ENCODE results near the gene CCDC181.
"Not testable (repeated sequence)": the region's sequence is repeated elsewhere in the genome, so short reads cannot be mapped to it uniquely, and the experiment has no call there.

CCDC181 gene

DNA sequence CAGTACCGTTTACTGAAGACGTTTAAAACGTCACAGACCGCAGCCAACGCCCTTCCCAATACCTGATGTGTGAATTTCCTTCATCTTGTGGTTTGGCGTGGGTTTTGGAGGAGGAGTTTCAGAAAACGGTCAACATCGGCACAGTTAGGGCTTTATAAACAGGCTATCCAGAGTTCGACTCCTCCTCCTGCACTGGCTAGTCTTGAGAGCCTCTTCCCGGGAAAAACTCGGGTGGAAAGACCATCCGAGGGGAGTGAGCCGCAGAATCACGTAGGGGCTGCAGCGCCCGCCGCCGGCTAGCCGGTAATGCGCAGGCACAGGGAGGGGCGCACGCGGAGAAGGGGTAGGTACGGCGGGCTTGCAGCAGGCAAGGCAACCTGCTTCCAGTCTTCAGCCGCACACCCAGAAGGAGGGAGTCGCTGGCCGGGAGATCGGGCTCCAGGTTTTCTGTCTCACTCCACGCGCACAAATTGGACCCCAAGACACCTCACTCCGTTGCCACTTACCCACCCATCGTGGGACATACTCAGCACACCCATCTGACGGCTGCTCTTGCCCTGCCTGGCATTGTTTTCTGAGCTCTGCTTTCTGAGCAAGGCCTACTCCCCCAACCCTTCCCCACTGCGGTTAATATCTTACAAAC is 33.0 kb upstream of the CCDC181 start:
- peak overlapping the region; percentile 54 for H3K4me3 ChIP-seq (ENCODE audit: low read depth, low read length)

DNA sequence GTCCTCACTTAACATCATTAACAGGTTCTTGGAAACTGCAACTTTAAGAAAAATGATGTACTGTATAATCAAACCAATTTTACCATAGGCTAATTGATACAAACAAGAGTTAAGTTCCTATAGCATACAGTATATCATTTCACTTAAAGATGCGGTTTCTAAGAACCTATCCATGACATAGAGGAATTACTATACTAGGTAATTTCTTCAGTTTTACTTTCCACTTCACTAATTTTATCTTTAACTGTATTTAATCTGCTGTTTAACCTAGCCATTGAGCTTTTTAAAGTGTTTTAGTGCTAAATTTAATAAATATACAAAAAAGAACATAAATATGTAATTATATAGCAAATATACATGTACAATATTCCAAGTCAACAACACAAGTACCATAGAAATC is 30.2 kb upstream of the CCDC181 start:
- peaks cover 11% of the 10 kb centered on the region for H3K9me3 ChIP-seq (ENCODE audit: control insufficient read depth, insufficient read depth, low read length)
- H3K36me3 ChIP-seq (ENCODE audit: control insufficient read depth, insufficient read depth, low read length) = no peaks in the 10 kb centered on the region
- no peak overlapping the region for H3K4me3 ChIP-seq (ENCODE audit: low read depth, low read length)
- no peaks in the 10 kb centered on the region for H3K27me3 ChIP-seq (ENCODE audit: control insufficient read depth, insufficient read depth, low read length)
- H3K4me1 ChIP-seq (ENCODE audit: control insufficient read depth, insufficient read depth, low read length) = peaks cover 8% of the 10 kb centered on the region; the same call in 1 of the 2 replicates
- no peak overlapping the region for H3K9ac ChIP-seq (ENCODE audit: low read depth, low read length)
- no peak overlapping the region for H3K27ac ChIP-seq (ENCODE audit: low read depth, low read length)

More for the DNA sequence above, 33.0 kb upstream of the CCDC181 start:
- H3K36me3 ChIP-seq (ENCODE audit: control insufficient read depth, insufficient read depth, low read length) = peaks cover 5% of the 10 kb centered on the region
- H3K9ac ChIP-seq (ENCODE audit: low read depth, low read length) = no peak overlapping the region; the same call in 1 of the 2 replicates
- H3K9me3 ChIP-seq (ENCODE audit: control insufficient read depth, insufficient read depth, low read length) = peaks cover 11% of the 10 kb centered on the region
- H3K27ac ChIP-seq (ENCODE audit: low read depth, low read length) = no peak overlapping the region
- H3K27me3 ChIP-seq (ENCODE audit: control insufficient read depth, insufficient read depth, low read length) = no peaks in the 10 kb centered on the region
- peaks cover 8% of the 10 kb centered on the region; the same call in 1 of the 2 replicates for H3K4me1 ChIP-seq (ENCODE audit: control insufficient read depth, insufficient read depth, low read length)

GRCh38 chr1:169456029-169456428 is 28.8 kb upstream of the CCDC181 start:
- no peaks in the 10 kb centered on the region for H3K36me3 ChIP-seq (ENCODE audit: control insufficient read depth, insufficient read depth, low read length)
- H3K4me1 ChIP-seq (ENCODE audit: control insufficient read depth, insufficient read depth, low read length) = peaks cover 6% of the 10 kb centered on the region; the same call in 1 of the 2 replicates
- no peak overlapping the region for H3K9ac ChIP-seq (ENCODE audit: low read depth, low read length)
- H3K27ac ChIP-seq (ENCODE audit: low read depth, low read length) = no peak overlapping the region
- peaks cover 11% of the 10 kb centered on the region for H3K9me3 ChIP-seq (ENCODE audit: control insufficient read depth, insufficient read depth, low read length)
- no peak overlapping the region for H3K4me3 ChIP-seq (ENCODE audit: low read depth, low read length)
- H3K27me3 ChIP-seq (ENCODE audit: control insufficient read depth, insufficient read depth, low read length) = no peaks in the 10 kb centered on the region

GRCh38 chr1:169452921-169453320 is 25.6 kb upstream of the CCDC181 start:
- Histone ChIP-seq H3K27ac (ENCODE audit: low read depth, low read length) (no peak overlapping the region), H3K36me3 (ENCODE audit: control insufficient read depth, insufficient read depth, low read length) (no peaks in the 10 kb centered on the region), H3K4me1 (ENCODE audit: control insufficient read depth, insufficient read depth, low read length) (peaks cover 7% of the 10 kb centered on the region; the same call in 1 of the 2 replicates)

GRCh38 chr1:169451218-169451824 is 24.0 kb upstream of the CCDC181 start:
- Histone ChIP-seq H3K4me1 (ENCODE audit: control insufficient read depth, insufficient read depth, low read length) (peaks cover 7% of the 10 kb centered on the region; the same call in 1 of the 2 replicates), H3K4me3 (ENCODE audit: low read depth, low read length) (no peak overlapping the region), H3K27ac (ENCODE audit: low read depth, low read length) (no peak overlapping the region), H3K36me3 (ENCODE audit: control insufficient read depth, insufficient read depth, low read length) (no peaks in the 10 kb centered on the region), H3K9ac (ENCODE audit: low read depth, low read length) (no peak overlapping the region), H3K27me3 (ENCODE audit: control insufficient read depth, insufficient read depth, low read length) (no peaks in the 10 kb centered on the region), H3K9me3 (ENCODE audit: control insufficient read depth, insufficient read depth, low read length) (no peaks in the 10 kb centered on the region)

More at GRCh38 chr1:169452921-169453320, 25.6 kb upstream of the CCDC181 start:
- Histone ChIP-seq H3K9me3 (ENCODE audit: control insufficient read depth, insufficient read depth, low read length) (peaks cover 10% of the 10 kb centered on the region), H3K27me3 (ENCODE audit: control insufficient read depth, insufficient read depth, low read length) (no peaks in the 10 kb centered on the region), H3K4me3 (ENCODE audit: low read depth, low read length) (no peak overlapping the region), H3K9ac (ENCODE audit: low read depth, low read length) (no peak overlapping the region)

DNA sequence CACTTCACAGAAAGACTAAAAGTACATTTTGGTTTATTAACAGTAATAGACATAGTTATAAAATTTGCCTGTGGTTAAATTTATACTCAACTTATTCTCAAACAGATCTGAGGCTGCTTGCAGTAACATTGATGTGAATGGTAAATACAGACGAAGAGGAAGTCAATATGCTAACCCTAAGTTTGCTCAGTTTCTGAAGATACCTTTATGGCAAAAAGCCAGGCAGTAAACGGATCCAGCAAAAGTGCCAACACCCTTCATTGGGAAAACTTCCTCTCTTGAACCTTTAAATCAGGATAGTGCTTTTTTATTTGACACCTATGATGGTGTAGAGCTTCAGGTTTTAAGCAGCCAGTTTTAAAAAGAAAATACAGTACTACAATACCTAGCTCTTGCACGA is 16.6 kb upstream of the CCDC181 start:
- Histone ChIP-seq H3K36me3 (ENCODE audit: control insufficient read depth, insufficient read depth, low read length) (no peaks in the 10 kb centered on the region), H3K27ac (ENCODE audit: low read depth, low read length) (no peak overlapping the region), H3K9ac (ENCODE audit: low read depth, low read length) (no peak overlapping the region), H3K4me3 (ENCODE audit: low read depth, low read length) (no peak overlapping the region), H3K4me1 (ENCODE audit: control insufficient read depth, insufficient read depth, low read length) (no peaks in the 10 kb centered on the region), H3K9me3 (ENCODE audit: control insufficient read depth, insufficient read depth, low read length) (no peaks in the 10 kb centered on the region), H3K27me3 (ENCODE audit: control insufficient read depth, insufficient read depth, low read length) (no peaks in the 10 kb centered on the region)

DNA sequence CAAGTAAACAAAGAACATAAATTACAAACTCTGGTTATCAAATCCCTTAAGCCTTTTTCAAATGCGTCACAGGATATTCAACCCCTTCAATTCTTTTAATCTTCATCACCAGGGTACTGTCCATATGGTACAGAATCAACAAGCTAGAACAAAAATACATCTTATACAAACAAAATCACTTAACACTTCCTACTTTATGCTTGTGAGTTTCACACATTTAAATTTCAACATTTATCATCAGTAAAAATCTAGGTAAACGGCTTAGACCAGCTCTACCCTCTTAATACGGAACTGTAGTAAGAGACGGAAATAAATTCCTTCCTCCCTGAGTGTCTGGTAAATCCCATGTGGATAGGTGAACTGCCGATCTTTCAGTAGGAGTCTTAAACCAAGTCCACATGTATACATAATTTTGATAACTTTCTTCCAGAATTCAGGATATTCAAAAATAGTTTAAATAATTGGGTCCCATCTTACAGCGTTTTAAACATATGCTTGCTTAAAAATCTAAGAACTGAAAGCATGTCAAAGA is 1.0 kb downstream of the CCDC181 start:
- Histone ChIP-seq H3K4me3 (ENCODE audit: low read depth, low read length) (no peak overlapping the region), H3K9ac (ENCODE audit: low read depth, low read length) (no peak overlapping the region), H3K36me3 (ENCODE audit: control insufficient read depth, insufficient read depth, low read length) (no peaks in the 10 kb centered on the region), H3K9me3 (ENCODE audit: control insufficient read depth, insufficient read depth, low read length) (no peaks in the 10 kb centered on the region), H3K27ac (ENCODE audit: low read depth, low read length) (no peak overlapping the region), H3K4me1 (ENCODE audit: control insufficient read depth, insufficient read depth, low read length) (no peaks in the 10 kb centered on the region; the same call in 1 of the 2 replicates), H3K27me3 (ENCODE audit: control insufficient read depth, insufficient read depth, low read length) (peaks cover 14% of the 10 kb centered on the region)

- Histone ChIP-seq H3K27me3 (ENCODE audit: control insufficient read depth, insufficient read depth, low read length) (no peaks in the 10 kb centered on the region), H3K4me3 (ENCODE audit: low read depth, low read length) (no peak overlapping the region), H3K27ac (ENCODE audit: low read depth, low read length) (no peak overlapping the region), H3K36me3 (ENCODE audit: control insufficient read depth, insufficient read depth, low read length) (no peaks in the 10 kb centered on the region), H3K9ac (ENCODE audit: low read depth, low read length) (no peak overlapping the region), H3K9me3 (ENCODE audit: control insufficient read depth, insufficient read depth, low read length) (no peaks in the 10 kb centered on the region), H3K4me1 (ENCODE audit: control insufficient read depth, insufficient read depth, low read length) (no peaks in the 10 kb centered on the region)
Measured at GRCh38 chr1:169421309-169421708, 6.0 kb downstream of the CCDC181 start.

- no peak overlapping the region for H3K4me3 ChIP-seq (ENCODE audit: low read depth, low read length)
- no peaks in the 10 kb centered on the region for H3K9me3 ChIP-seq (ENCODE audit: control insufficient read depth, insufficient read depth, low read length)
- no peaks in the 10 kb centered on the region for H3K4me1 ChIP-seq (ENCODE audit: control insufficient read depth, insufficient read depth, low read length)
- no peaks in the 10 kb centered on the region for H3K36me3 ChIP-seq (ENCODE audit: control insufficient read depth, insufficient read depth, low read length)
- H3K9ac ChIP-seq (ENCODE audit: low read depth, low read length) = no peak overlapping the region
- no peaks in the 10 kb centered on the region for H3K27me3 ChIP-seq (ENCODE audit: control insufficient read depth, insufficient read depth, low read length)
- no peak overlapping the region for H3K27ac ChIP-seq (ENCODE audit: low read depth, low read length)
Measured at GRCh38 chr1:169414952-169415351, 12.3 kb downstream of the CCDC181 start.

DNA sequence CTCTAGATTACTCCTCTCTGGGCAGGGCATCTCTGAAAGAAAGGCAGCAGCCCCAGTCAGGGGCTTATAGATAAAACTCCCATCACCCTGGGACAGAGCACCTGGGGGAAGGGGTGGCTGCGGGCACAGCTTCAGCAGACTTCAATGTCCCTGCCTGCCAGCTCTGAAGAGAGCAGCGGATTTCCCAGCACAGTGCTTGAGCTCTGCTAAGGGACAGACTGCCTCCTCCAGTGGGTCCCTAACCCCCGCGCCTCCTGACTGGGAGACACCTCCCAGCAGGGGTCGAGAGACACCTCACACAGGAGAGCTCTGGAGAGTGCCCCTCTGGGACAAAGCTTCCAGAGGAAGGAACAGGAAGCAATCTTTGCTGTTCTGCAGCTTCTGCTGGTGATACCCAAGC is 18.9 kb downstream of the CCDC181 start:
- not testable (repeated sequence) for H3K4me1 ChIP-seq (ENCODE audit: control insufficient read depth, insufficient read depth, low read length); H3K9ac ChIP-seq (ENCODE audit: low read depth, low read length); H3K4me3 ChIP-seq (ENCODE audit: low read depth, low read length); H3K27me3 ChIP-seq (ENCODE audit: control insufficient read depth, insufficient read depth, low read length); H3K9me3 ChIP-seq (ENCODE audit: control insufficient read depth, insufficient read depth, low read length); H3K27ac ChIP-seq (ENCODE audit: low read depth, low read length); H3K36me3 ChIP-seq (ENCODE audit: control insufficient read depth, insufficient read depth, low read length)

DNA sequence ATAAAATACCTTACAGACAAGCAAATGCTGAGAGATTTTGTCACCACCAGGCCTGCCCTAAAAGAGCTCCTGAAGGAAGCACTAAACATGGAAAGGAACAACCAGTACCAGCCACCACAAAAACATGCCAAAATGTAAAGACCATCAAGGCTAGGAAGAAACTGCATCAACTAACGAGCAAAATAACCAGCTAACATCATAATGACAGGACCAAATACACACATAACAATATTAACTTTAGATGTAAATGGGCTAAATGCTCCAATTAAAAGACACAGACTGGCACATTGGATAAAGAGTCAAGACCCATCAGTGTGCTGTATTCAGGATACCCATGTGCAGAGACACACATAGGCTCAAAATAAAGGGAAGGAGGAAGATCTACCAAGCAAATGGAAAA is 24.7 kb downstream of the CCDC181 start:
- not testable (repeated sequence) for H3K4me1 ChIP-seq (ENCODE audit: control insufficient read depth, insufficient read depth, low read length); H3K27ac ChIP-seq (ENCODE audit: low read depth, low read length); H3K36me3 ChIP-seq (ENCODE audit: control insufficient read depth, insufficient read depth, low read length); H3K27me3 ChIP-seq (ENCODE audit: control insufficient read depth, insufficient read depth, low read length); H3K9ac ChIP-seq (ENCODE audit: low read depth, low read length); H3K9me3 ChIP-seq (ENCODE audit: control insufficient read depth, insufficient read depth, low read length); H3K4me3 ChIP-seq (ENCODE audit: low read depth, low read length)
